ENCODE measurements around the gene PPP1CB.

PPP1CB gene

DNA sequence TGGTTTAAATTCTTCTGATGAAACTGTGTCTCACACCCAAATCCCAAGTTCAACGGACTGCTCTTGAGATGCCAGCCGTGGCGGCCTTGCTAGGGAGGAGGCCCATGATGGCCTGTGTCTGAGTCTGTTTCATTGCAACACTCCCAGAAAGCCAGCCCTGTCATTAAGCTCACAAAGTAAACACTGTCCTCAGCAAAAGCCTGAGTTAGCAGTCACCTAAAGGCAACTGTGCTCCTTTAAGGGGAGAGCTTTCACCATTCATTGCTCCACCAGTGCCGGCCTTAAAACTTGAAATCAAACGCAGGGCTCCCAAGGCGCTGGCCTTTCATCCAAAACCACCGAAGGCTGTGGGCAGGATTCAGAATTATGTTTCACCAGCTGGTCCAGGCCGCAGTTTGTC is 42.5 kb upstream of the PPP1CB start:
- TF ChIP-seq, protein P1, sequence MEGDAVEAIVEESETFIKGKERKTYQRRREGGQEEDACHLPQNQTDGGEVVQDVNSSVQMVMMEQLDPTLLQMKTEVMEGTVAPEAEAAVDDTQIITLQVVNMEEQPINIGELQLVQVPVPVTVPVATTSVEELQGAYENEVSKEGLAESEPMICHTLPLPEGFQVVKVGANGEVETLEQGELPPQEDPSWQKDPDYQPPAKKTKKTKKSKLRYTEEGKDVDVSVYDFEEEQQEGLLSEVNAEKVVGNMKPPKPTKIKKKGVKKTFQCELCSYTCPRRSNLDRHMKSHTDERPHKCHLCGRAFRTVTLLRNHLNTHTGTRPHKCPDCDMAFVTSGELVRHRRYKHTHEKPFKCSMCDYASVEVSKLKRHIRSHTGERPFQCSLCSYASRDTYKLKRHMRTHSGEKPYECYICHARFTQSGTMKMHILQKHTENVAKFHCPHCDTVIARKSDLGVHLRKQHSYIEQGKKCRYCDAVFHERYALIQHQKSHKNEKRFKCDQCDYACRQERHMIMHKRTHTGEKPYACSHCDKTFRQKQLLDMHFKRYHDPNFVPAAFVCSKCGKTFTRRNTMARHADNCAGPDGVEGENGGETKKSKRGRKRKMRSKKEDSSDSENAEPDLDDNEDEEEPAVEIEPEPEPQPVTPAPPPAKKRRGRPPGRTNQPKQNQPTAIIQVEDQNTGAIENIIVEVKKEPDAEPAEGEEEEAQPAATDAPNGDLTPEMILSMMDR (conservative IDR thresholded peaks at IDR 0.05; ENCODE audit: low read depth) = no peak
- no peak overlapping the region for H3K27ac ChIP-seq
- ChIA-PET CTCF (interaction anchor here (0.6 kb wide), 2 partner anchors 170 to 518 kb away, joined by 5 read pairs; no protein-coding TSS in a partner anchor), POLR2A (ENCODE audit: low non-redundant PET) (no interaction called here)
- DNase-seq (ENCODE audit: low spot score) = no peak

GRCh38 chr2:28710545-28710944 is 41.1 kb upstream of the PPP1CB start:
- TF ChIP-seq, protein P1 (conservative IDR thresholded peaks at IDR 0.05; ENCODE audit: low read depth) = no peak
- no peak overlapping the region for H3K27ac ChIP-seq
- CTCF ChIA-PET = interaction anchor here (0.6 kb wide), 2 partner anchors 31 to 39 kb away, joined by 3 to 6 read pairs; no protein-coding TSS in a partner anchor
- POLR2A ChIA-PET (ENCODE audit: low non-redundant PET) = no interaction called here
- no peak for DNase-seq (ENCODE audit: low spot score)

DNA sequence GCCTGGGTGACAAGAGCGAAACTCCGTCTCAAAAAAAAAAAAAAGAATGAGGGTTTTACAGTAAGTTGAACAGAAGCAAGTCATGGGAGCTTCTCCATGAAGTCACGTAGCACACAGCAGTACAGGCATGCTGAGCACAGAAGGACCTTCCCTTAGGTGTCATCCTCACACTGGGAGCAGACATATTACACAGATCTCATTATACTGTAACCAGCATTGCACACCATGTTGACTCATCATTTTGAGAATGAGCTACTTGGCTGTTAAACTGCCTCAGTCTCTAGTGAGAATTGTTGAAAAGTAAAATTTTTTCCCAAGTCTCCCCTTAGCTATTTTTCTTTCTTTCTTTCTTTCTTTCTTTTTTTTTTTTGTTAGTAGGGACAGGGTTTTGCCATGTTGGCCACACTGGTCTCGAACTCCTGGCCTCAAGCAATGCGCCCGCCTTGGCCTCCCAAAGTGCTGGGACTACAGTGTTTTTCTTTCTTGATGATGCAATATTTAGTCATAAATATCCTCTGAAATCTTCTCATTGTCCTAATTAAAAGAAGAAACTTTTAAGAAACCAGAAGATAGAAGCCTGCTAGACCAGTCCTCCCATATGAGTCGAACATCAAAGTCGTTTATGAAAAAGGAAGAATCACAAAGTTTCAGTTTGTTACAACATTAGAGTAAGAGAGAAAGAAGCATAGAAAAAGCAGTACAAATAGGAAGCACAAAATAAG is 37.9 kb upstream of the PPP1CB start:
- CTCF ChIA-PET = no interaction called here
- POLR2A ChIA-PET (ENCODE audit: low non-redundant PET) = no interaction called here

GRCh38 chr2:28716265-28716865 is 35.3 kb upstream of the PPP1CB start:
- DNase-seq (ENCODE audit: low spot score) = peak; percentile 81
- TF ChIP-seq, protein P1 (conservative IDR thresholded peaks at IDR 0.05; ENCODE audit: low read depth) = no peak
- no peak overlapping the region for H3K27ac ChIP-seq
- POLR2A ChIA-PET (ENCODE audit: low non-redundant PET) = no interaction called here
- CTCF ChIA-PET = interaction anchor here (0.5 kb wide), 1 partner anchor 1170 kb away, joined by 3 read pairs; no protein-coding TSS in a partner anchor

More for the DNA sequence above, 37.9 kb upstream of the PPP1CB start:
- TF ChIP-seq, protein P1 (conservative IDR thresholded peaks at IDR 0.05; ENCODE audit: low read depth) = no peak
- no peak for DNase-seq (ENCODE audit: low spot score)
- H3K27ac ChIP-seq = no peak overlapping the region

- ChIA-PET POLR2A (ENCODE audit: low non-redundant PET) (interaction anchor here (0.6 kb wide), 1 partner anchor 17 kb away, joined by 3 read pairs; no protein-coding TSS in a partner anchor), CTCF (no interaction called here)
- peak overlapping the region; percentile 61 for H3K27ac ChIP-seq
- TF ChIP-seq, protein P1 (conservative IDR thresholded peaks at IDR 0.05; ENCODE audit: low read depth) = no peak
- peak; percentile 45 for DNase-seq (ENCODE audit: low spot score)
These were observed 34.3 kb upstream of the PPP1CB start for GRCh38 chr2:28717339-28717758.

- ChIA-PET CTCF (no interaction called here), POLR2A (ENCODE audit: low non-redundant PET) (no interaction called here)
- no peak overlapping the region for H3K27ac ChIP-seq
- no peak for DNase-seq (ENCODE audit: low spot score)
- TF ChIP-seq, protein P1 (conservative IDR thresholded peaks at IDR 0.05; ENCODE audit: low read depth) = no peak
These were observed 31.3 kb upstream of the PPP1CB start for GRCh38 chr2:28720345-28720744.
